ENCODE results near the gene AKR1C4.
A peak's percentile ranks its signal among the peaks of the same experiment; 100 is the strongest.
"Not testable (repeated sequence)": the region's sequence is repeated elsewhere in the genome, so short reads cannot be mapped to it uniquely, and the experiment has no call there.

The AKR1C4 gene

GRCh38 chr10:5199398-5199797 lies 2.8 kb downstream of the AKR1C4 start:
- DNase-seq, result no peak
- intact Hi-C loops (cut with DNase I), result no loop called here

GRCh38 chr10:5206799-5207198 lies 10.2 kb downstream of the AKR1C4 start:
- intact Hi-C loops (cut with DNase I), result no loop called here
- no peak for DNase-seq

GRCh38 chr10:5209776-5210175 lies 13.1 kb downstream of the AKR1C4 start:
- intact Hi-C loops (cut with DNase I); DNase-seq: not testable (repeated sequence)

GRCh38 chr10:5210261-5210660 lies 13.6 kb downstream of the AKR1C4 start:
- peak in 1 of 10 donors; percentile 65 for DNase-seq

GRCh38 chr10:5211696-5212536 lies 15.3 kb downstream of the AKR1C4 start:
- DNase-seq, result no peak
- intact Hi-C loops (cut with DNase I), result no loop called here

More at GRCh38 chr10:5210261-5210660, 13.6 kb downstream of the AKR1C4 start:
- intact Hi-C loops (cut with DNase I), result not testable (repeated sequence)

GRCh38 chr10:5216801-5217200 lies 20.2 kb downstream of the AKR1C4 start:
- DNase-seq, result no peak
- intact Hi-C loops (cut with DNase I), result no loop called here

- intact Hi-C loops (cut with DNase I), result no loop called here
- DNase-seq, result no peak
Observed at GRCh38 chr10:5219262-5219661, 22.6 kb downstream of the AKR1C4 start.

GRCh38 chr10:5222942-5223341 lies 26.3 kb downstream of the AKR1C4 start:
- DNase-seq; intact Hi-C loops (cut with DNase I): not testable (repeated sequence)

GRCh38 chr10:5229019-5229418 lies 32.4 kb downstream of the AKR1C4 start:
- intact Hi-C loops (cut with DNase I), result no loop called here
- peak in 2 of 10 donors; percentile 49 to 60 for DNase-seq

GRCh38 chr10:5233324-5233723 lies 36.7 kb downstream of the AKR1C4 start:
- DNase-seq, result no peak
- intact Hi-C loops (cut with DNase I), result no loop called here

- peak in 1 of 10 donors; percentile 56 for DNase-seq
Observed at GRCh38 chr10:5234106-5234860, 37.6 kb downstream of the AKR1C4 start.

GRCh38 chr10:5237541-5237940 lies 40.9 kb downstream of the AKR1C4 start:
- DNase-seq; intact Hi-C loops (cut with DNase I): not testable (repeated sequence)

More at GRCh38 chr10:5234106-5234860, 37.6 kb downstream of the AKR1C4 start:
- intact Hi-C loops (cut with DNase I), result no loop called here

GRCh38 chr10:5242585-5242984 lies 45.9 kb downstream of the AKR1C4 start:
- intact Hi-C loops (cut with DNase I), result no loop called here
- no peak for DNase-seq

- intact Hi-C loops (cut with DNase I), result no loop called here
- no peak for DNase-seq
Observed at GRCh38 chr10:5243521-5243987, 46.9 kb downstream of the AKR1C4 start.

GRCh38 chr10:5252177-5253037 lies 55.8 kb downstream of the AKR1C4 start:
- DNase-seq, result peak in 1 of 10 donors; percentile 36
- intact Hi-C loops (cut with DNase I), result no loop called here

GRCh38 chr10:5254488-5254887 lies 57.9 kb downstream of the AKR1C4 start:
- intact Hi-C loops (cut with DNase I), result no loop called here
- DNase-seq, result no peak

GRCh38 chr10:5257768-5258167 lies 61.1 kb downstream of the AKR1C4 start:
- intact Hi-C loops (cut with DNase I); DNase-seq: not testable (repeated sequence)

- DNase-seq, result no peak
Observed at GRCh38 chr10:5259132-5259951, 62.7 kb downstream of the AKR1C4 start.

GRCh38 chr10:5259952-5260578 lies 63.4 kb downstream of the AKR1C4 start:
- intact Hi-C loops (cut with DNase I), result no loop called here
- no peak for DNase-seq

More at GRCh38 chr10:5259132-5259951, 62.7 kb downstream of the AKR1C4 start:
- intact Hi-C loops (cut with DNase I), result no loop called here

Measured in posterior cingulate gyrus (tissue), 11 donors.